Left lung (tissue), 10 donors: ENCODE data around the gene PPP3R2. TPM values are rescaled to one million over a fixed set of nuclear protein-coding genes. Genes with fewer than 3 reads are reported as not detected.
A peak's percentile ranks its signal among the peaks of the same experiment; 100 is the strongest.
"Not testable (repeated sequence)": the region's sequence is repeated elsewhere in the genome, so short reads cannot be mapped to it uniquely, and the experiment has no call there.

Source experiments
- ATAC-seq: fragments of 200-7000 bp; cut with Tn5 transposase; one replicate; pipeline ENCODE4 v1.9.1; 2020; ENCODE audit warnings: moderate library complexity
- DNase-seq, 4 donors: peaks; one replicate each; pipeline ENCODE4 v3.0.0-alpha.2; 2013 to 2020
- H3K27ac ChIP-seq, 2 donors: fragments of 200-600 bp; sonication (generic) in 1 of 2; one replicate each; pipeline versions ENCODE4 v1.5.0 to v1.8.0; 2020 to 2021
- H3K27me3 ChIP-seq, 2 donors: fragments of 200-600 bp; sonication (generic) in 1 of 2; one replicate each; pipeline versions ENCODE4 v1.5.0 to v1.8.0; 2020 to 2021
- H3K36me3 ChIP-seq, 2 donors: fragments of 200-600 bp; sonication (generic) in 1 of 2; one replicate each; pipeline versions ENCODE4 v1.5.0 to v1.8.0; 2020 to 2021
- H3K4me1 ChIP-seq, 2 donors: fragments of 200-600 bp; one replicate each; pipeline ENCODE4 v1.8.0; 2021
- H3K4me3 ChIP-seq, 2 donors: fragments of 200-600 bp; sonication (generic) in 1 of 2; one replicate each; pipeline versions ENCODE4 v1.5.0 to v1.8.0; 2020 to 2021; ENCODE audit warnings: mild to moderate bottlenecking in 1 of 2
- H3K9me3 ChIP-seq, 2 donors: fragments of 200-600 bp; sonication (generic) in 1 of 2; one replicate each; pipeline versions ENCODE4 v1.5.0 to v1.8.0; 2020 to 2021
- CTCF ChIP-seq, 2 donors: fragments of 200-600 bp; sonication (generic) in 1 of 2; IDR thresholded peaks; one replicate each; pipeline versions ENCODE4 v1.5.0 to v1.8.0; 2021; ENCODE audit warnings: antibody characterized with exemption in 2 of 2
- intact Hi-C, 2 donors: fragments of 100-400 bp; cut with DNase I; formaldehyde crosslinking; loops; one replicate each; pipeline versions ENCODE4 v1.11.2 to v1.14.2; 2022
- polyA plus RNA-seq, 6 donors: library from polyadenylated mRNA; unstranded; fragments of 120-200 nt; gene quantifications; one replicate each; pipeline ENCODE4 v1.2.1, GENCODE V29; 2013; ENCODE audit not compliant: insufficient read length in 6 of 6
- total RNA-seq, 2 donors: library from RNA; stranded (reverse); fragmentation: NEBNext Ultra II Directional; extraction: Animal tissue kit (Norgen Biotek cat#: 25700); gene quantifications; one replicate each; pipeline ENCODE4 v1.2.1, GENCODE V29; 2021
- donor health status: DM: no; HTN: yes; CAD: no.
- donor health status: DM: no; HTN: no; CAD: no.

The PPP3R2 gene
- total and polyA plus RNA-seq, 8 donors = 0.07 TPM; not detected in 7

- DNase-seq (no peak), ATAC-seq (no peak)
- Histone ChIP-seq H3K27ac (no peak overlapping the region), H3K4me1 (no peaks in the 10 kb centered on the region), H3K9me3 (no peaks in the 10 kb centered on the region), H3K36me3 (no peaks in the 10 kb centered on the region), H3K4me3 (no peak overlapping the region), H3K27me3 (peaks cover 0 to 8% of the 10 kb centered on the region in 2 donors)
- intact Hi-C loops = no loop called here
- TF ChIP-seq CTCF (IDR thresholded peaks at IDR 0.05) = no peak
These were observed 3.9 kb downstream of the PPP3R2 start for GRCh38 chr9:101590901-101591300.

- H3K27me3 ChIP-seq, H3K36me3 ChIP-seq, H3K4me1 ChIP-seq, DNase-seq, H3K9me3 ChIP-seq, H3K27ac ChIP-seq, ATAC-seq, H3K4me3 ChIP-seq, intact Hi-C loops: not testable (repeated sequence)
These were observed 4.7 kb downstream of the PPP3R2 start for GRCh38 chr9:101590074-101590473.

GRCh38 chr9:101587332-101588043 is 7.3 kb downstream of the PPP3R2 start:
- no peaks in the 10 kb centered on the region for H3K9me3 ChIP-seq
- ATAC-seq (no peak), DNase-seq (no peak)
- H3K4me1 ChIP-seq = no peaks in the 10 kb centered on the region
- H3K36me3 ChIP-seq = no peaks in the 10 kb centered on the region
- no peak for TF ChIP-seq CTCF (IDR thresholded peaks at IDR 0.05)
- H3K27ac ChIP-seq = no peak overlapping the region
- no peaks in the 10 kb centered on the region for H3K27me3 ChIP-seq
- intact Hi-C loops = no loop called here
- no peak overlapping the region for H3K4me3 ChIP-seq

GRCh38 chr9:101586651-101587050 is 8.1 kb downstream of the PPP3R2 start:
- no peak for TF ChIP-seq CTCF (IDR thresholded peaks at IDR 0.05)
- Histone ChIP-seq H3K27ac (peak overlapping the region in 1 of 2 donors; percentile 72), H3K27me3 (no peaks in the 10 kb centered on the region), H3K4me3 (no peak overlapping the region), H3K4me1 (no peaks in the 10 kb centered on the region), H3K36me3 (no peaks in the 10 kb centered on the region), H3K9me3 (no peaks in the 10 kb centered on the region)
- ATAC-seq (no peak), DNase-seq (no peak)
- intact Hi-C loops = no loop called here

- Histone ChIP-seq H3K27ac (peak overlapping the region in 1 of 2 donors; percentile 72), H3K9me3 (no peaks in the 10 kb centered on the region), H3K36me3 (no peaks in the 10 kb centered on the region), H3K27me3 (no peaks in the 10 kb centered on the region), H3K4me3 (peak overlapping the region in 1 of 2 donors; percentile 9), H3K4me1 (no peaks in the 10 kb centered on the region)
- intact Hi-C loops = no loop called here
- ATAC-seq (peak; percentile 60), DNase-seq (no peak)
- no peak for TF ChIP-seq CTCF (IDR thresholded peaks at IDR 0.05)
These were observed 9.0 kb downstream of the PPP3R2 start for GRCh38 chr9:101585740-101586139.

- Histone ChIP-seq H3K27me3 (no peaks in the 10 kb centered on the region), H3K4me3 (no peak overlapping the region), H3K36me3 (no peaks in the 10 kb centered on the region), H3K4me1 (no peaks in the 10 kb centered on the region), H3K27ac (no peak overlapping the region), H3K9me3 (no peaks in the 10 kb centered on the region)
- ATAC-seq (no peak), DNase-seq (no peak)
- intact Hi-C loops = no loop called here
- no peak for TF ChIP-seq CTCF (IDR thresholded peaks at IDR 0.05)
These were observed 12.2 kb downstream of the PPP3R2 start for GRCh38 chr9:101582553-101582952.
